HG03095 (cell line): ENCODE results near the gene ST14.

ENCODE experiments used
- ATAC-seq: cut with Tn5 transposase; IDR thresholded peaks from one replicate; pipeline ENCODE4 v1.9.1; 2021; ENCODE audit warnings: moderate library complexity; ENCODE audit not compliant: unreplicated experiment

The ST14 gene

GRCh38 chr11:130133716-130134115, 25.9 kb upstream of the ST14 start:
- ATAC-seq, result no peak

GRCh38 chr11:130136107-130136506, 23.5 kb upstream of the ST14 start:
- ATAC-seq, result no peak

- no peak for ATAC-seq
Measured at GRCh38 chr11:130137999-130138398, 21.6 kb upstream of the ST14 start.

- no peak for ATAC-seq
Measured at GRCh38 chr11:130139401-130139800, 20.2 kb upstream of the ST14 start.

GRCh38 chr11:130141561-130142341, 17.8 kb upstream of the ST14 start:
- ATAC-seq, result no peak

GRCh38 chr11:130144141-130144540, 15.4 kb upstream of the ST14 start:
- ATAC-seq, result no peak

- no peak for ATAC-seq
Measured at GRCh38 chr11:130144861-130145281, 14.7 kb upstream of the ST14 start.

GRCh38 chr11:130145311-130145812, 14.2 kb upstream of the ST14 start:
- no peak for ATAC-seq

GRCh38 chr11:130145975-130146776, 13.4 kb upstream of the ST14 start:
- no peak for ATAC-seq

GRCh38 chr11:130146796-130147195, 12.8 kb upstream of the ST14 start:
- no peak for ATAC-seq

GRCh38 chr11:130148796-130149326, 10.7 kb upstream of the ST14 start:
- ATAC-seq, result no peak

GRCh38 chr11:130150790-130151189, 8.8 kb upstream of the ST14 start:
- ATAC-seq, result peak; percentile 67

GRCh38 chr11:130151196-130151595, 8.4 kb upstream of the ST14 start:
- ATAC-seq, result peak; percentile 48

GRCh38 chr11:130156108-130157022, 3.2 kb upstream of the ST14 start:
- no peak for ATAC-seq

- no peak for ATAC-seq
Measured at GRCh38 chr11:130157101-130157500, 2.5 kb upstream of the ST14 start.

GRCh38 chr11:130157840-130158239, 1.7 kb upstream of the ST14 start:
- ATAC-seq, result no peak

GRCh38 chr11:130159139-130159538, 443 bp upstream of the ST14 start:
- ATAC-seq, result no peak

- no peak for ATAC-seq
Measured at GRCh38 chr11:130160498-130161155, 1.0 kb downstream of the ST14 start.

GRCh38 chr11:130161441-130162145, 2.0 kb downstream of the ST14 start:
- no peak for ATAC-seq

- no peak for ATAC-seq
Measured at GRCh38 chr11:130162733-130163132, 3.2 kb downstream of the ST14 start.
